SKM-1 treated with dmso at 0.1 percent for 144 hours (cell line): ENCODE results near the gene ESYT3.

ENCODE experiments used
- DNase-seq: peaks from one replicate; lab custom pipeline; 2025; ENCODE audit not compliant: unreplicated experiment; lab: John Stamatoyannopoulos, UW

ESYT3 gene, protein sequence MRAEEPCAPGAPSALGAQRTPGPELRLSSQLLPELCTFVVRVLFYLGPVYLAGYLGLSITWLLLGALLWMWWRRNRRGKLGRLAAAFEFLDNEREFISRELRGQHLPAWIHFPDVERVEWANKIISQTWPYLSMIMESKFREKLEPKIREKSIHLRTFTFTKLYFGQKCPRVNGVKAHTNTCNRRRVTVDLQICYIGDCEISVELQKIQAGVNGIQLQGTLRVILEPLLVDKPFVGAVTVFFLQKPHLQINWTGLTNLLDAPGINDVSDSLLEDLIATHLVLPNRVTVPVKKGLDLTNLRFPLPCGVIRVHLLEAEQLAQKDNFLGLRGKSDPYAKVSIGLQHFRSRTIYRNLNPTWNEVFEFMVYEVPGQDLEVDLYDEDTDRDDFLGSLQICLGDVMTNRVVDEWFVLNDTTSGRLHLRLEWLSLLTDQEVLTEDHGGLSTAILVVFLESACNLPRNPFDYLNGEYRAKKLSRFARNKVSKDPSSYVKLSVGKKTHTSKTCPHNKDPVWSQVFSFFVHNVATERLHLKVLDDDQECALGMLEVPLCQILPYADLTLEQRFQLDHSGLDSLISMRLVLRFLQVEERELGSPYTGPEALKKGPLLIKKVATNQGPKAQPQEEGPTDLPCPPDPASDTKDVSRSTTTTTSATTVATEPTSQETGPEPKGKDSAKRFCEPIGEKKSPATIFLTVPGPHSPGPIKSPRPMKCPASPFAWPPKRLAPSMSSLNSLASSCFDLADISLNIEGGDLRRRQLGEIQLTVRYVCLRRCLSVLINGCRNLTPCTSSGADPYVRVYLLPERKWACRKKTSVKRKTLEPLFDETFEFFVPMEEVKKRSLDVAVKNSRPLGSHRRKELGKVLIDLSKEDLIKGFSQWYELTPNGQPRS

DNA sequence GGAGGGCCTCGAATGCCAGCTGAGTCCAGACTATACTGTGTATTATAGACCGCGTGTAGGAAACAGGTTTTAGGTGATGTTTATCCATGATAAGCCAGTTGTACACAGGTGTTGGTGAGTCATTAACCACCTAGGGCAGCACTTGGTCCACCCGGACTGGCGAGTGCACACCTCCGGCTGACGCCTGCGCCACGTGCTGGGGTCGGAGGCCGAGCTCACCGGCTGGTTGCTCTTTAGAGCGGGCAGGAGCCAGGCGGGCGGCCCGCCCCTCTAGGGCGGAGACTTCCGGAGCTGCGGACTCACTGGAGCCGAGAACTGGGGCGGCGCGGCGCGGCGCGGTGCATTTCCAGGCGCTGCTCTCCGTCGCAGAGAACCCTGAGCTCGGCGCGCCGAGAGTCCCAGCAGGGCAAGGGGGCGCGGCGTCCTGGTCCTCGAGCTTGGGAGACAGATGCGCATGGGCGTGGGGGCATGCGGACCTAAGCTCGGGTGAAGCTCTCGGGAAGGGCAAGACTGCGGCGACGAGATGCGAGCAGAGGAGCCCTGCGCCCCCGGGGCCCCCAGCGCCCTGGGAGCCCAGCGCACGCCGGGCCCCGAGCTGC lies at the start of gene ESYT3:
Gene ESYT3 (plus strand): TSS at position 341 of the 599 bp plus-strand sequence. CDS start 183 bp downstream, at position 524.
- DNase-seq, result peak; percentile 36

DNA sequence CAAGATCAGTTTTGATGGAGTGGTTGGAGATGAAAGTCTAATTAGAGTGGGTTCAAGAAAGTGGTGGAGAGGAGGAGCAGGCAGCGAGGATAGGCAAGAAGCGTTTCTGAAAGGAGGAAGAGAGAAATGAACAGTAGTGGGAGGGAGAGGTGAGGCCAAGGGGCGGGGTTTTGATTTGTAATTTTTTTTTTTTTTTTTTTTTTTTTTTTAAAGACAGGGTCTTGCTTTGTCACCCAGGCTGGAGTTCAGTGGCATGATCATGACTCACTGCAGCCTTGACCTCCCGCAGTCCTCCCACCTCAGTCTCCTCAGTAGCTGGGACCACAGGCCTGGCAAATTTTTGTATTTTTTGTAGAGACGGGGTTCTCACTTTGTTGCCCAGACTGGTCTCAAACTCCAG lies 49.4 kb upstream of the ESYT3 start:
- no peak for DNase-seq

DNA sequence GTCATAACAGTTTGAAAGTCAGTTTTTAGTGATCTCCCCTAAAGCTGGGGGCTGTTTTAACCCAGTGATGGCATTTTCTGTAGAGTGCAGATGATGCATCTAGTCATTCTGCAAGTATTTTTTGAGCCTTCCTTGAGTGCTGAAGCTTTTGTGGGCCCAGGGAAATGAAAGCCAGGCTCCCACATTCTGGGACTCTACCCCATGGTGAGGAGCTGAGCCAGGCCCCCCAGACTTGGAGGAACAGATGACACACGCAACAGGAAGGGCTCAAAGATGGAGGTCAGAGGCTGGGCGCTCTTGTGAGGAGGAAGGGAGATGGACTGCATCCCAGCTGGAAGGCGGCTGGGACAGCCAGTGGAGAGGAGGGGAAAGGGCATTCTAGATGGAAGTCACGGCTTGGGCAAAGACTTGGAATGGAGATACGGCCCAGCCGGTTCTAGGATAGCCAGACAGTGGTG lies 45.2 kb upstream of the ESYT3 start:
- DNase-seq, result no peak

DNA sequence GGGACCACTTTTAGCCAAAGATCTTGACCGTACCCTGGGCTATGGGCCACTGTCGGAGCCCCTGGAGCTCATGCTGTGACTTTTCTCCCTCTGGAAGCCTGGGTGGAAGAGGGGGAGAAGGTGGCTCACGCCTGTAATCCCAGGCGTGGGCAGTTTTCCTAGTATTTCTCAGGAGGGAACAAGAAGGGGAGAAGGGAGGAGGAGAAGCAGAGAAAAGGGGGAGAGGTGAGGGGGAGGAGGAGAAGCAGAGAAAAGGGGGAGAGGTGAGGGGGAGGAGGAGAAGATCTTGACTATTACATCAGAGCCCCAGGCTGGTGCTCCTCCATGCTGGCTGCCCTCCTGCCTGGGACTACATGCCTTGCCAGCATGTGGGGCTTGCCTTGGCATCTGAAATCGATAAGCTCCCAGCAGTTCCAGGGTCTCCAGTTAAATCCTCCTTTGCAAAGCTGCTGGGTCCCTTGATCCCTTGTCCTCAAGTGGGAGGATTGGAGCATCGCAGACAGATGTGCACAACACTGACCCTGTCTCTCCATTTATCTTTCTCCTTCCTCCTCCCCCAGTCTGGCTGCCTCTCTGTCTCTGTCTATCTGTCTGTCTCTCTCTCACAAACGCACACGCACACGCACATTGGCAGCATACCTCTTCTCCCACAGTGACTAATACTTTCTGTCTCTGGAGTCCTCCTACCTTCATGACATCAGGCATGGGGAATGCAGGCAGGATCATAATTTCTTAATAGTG lies 44.4 kb upstream of the ESYT3 start:
- no peak for DNase-seq

DNA sequence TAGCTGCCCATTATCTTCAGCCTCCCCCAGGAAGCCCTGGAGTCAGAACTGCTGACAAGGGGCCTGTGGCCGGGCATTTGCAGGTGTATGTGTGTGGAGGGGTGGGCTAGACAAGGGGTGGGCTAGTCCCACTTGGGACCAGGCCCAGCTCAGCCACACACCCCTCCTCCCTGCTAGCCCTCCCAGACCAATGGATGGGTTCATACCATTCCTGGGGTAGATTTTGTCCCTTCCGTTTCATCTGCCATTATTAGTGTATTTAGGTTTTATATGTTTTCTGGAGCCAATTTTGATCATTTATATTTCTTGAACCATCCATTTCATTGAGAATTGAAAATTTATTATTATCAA lies 43.9 kb upstream of the ESYT3 start:
- no peak for DNase-seq

DNA sequence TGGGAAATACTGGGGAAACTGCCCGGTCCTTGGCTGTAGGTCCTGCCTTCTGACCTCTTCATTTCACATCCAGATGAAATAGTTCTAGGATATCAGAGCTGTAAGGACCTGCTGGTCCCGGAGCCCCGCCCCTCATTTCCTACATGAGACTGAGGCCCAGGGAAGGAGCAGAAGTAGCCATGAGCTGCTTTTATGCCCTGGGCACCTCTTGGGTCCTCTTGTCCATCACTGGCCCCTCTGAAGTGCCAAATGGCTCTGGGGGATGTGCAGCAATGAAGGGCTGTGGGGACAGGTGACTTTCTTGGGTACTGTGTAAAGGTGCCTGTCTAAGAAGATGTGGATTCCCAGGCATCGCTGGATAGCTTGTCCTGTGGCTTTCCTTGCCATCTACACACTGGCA lies 40.3 kb upstream of the ESYT3 start:
- no peak for DNase-seq

DNA sequence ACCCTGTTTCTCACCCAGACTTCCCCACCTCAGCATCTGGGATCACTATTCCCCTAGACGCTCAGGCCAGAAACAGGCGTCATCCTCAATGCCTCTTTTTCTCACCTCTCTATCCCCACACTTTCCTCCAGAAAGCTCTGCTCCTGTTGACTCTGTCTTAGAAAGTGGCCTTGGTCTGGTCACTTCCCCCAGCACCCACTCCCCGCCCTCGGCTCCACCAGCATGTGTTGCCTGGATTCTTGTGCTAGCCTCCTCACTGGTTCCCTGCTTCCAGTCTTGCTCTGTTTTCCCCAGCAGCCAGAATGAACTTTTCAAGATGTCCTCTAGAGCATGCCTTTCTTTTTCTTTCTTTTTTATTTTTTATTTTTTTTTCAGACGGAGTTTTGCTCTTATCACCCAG lies 39.7 kb upstream of the ESYT3 start:
- DNase-seq, result no peak

DNA sequence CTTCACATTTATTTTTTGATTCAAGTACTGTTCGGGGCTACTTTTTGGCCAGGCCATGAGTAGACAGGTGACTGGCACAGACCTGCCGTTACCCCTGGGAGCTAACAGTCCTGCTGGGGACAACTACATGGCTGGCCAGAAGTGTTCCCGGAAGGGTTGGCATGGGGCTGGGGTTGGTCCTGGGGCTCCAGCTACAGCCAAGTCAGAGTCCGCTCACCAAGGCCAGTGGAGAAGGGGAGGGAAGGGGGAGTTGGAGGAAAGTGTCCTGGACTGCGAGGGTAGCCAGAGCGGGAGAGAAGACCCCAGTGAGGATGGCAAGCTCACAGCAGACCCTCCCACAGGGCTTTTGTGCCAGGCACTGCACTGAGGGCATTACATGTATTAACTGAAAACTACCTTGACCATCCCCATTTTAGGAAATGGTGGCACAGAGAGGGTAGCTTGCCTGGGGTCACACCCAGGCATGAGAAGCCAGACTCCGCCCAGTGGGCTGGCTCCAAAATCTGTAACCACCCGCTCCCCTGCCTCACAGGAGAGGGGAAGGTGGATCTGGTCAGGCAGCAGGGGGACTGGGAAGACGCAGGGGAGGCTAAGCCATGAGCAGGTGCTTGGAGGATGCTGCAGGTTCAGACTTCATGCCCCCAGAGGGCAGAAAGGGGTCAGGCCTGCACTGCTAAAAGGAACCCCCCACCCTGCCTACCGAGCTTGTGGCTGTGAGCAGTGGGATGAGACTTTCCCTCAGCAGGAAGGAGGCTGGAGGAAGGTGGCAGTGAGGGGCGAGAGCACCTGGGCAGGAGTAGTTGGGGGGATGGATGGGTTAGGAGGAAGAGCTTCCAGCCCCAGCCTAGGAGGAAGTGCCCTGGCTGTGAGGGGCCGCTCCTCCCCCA lies 38.3 kb upstream of the ESYT3 start:
- DNase-seq, result no peak

DNA sequence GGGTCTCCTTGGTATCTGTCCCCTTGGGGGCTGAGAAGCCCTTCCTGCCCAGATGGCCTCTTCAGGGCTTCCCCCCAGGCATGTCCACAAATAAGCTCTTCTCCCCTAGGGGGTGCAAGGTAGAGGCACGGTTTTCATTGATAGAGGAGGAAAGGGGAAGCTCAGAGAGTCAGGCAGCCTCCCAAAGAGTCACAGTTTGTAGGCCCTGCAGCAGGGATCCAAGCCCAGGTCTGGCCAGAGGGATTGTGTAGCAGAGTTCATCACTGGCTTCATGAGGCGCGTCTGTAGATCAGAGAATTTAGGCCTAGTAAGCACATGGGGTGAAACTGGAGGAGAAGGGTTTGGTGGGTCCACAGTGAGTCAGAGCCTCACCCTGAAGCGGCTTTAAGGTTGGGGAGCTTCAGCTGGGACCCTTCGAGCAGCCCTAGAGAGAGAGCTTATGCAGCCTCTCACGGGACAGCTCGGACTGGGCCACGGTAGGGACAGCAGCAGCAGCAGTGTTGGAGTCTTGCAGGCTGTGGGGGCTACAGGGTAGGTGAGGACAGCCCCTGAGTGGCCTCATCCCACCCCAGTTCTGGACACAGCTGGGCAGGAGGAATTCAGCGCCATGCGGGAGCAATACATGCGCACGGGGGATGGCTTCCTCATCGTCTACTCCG lies 37.5 kb upstream of the ESYT3 start:
- peak; percentile 16 for DNase-seq

DNA sequence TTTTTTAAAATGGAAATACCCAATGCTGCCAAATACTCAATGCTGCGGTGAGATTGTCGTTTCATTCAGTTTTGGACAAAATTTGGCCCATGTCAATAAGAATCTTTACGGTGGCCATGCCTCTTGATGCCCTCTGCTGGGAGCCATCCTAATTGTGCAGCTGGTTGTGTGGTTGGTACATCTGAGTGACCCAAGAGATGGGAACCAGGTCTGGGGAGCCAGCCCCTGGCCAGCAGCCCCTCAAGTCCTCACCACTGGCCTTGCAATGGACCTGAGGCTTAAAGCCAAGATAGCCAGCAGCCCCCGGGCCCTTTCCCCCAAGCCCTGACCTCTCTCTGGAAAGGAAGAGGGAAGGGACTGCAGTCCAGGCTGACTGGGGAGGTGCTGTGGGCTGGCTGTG lies 36.4 kb upstream of the ESYT3 start:
- no peak for DNase-seq

DNA sequence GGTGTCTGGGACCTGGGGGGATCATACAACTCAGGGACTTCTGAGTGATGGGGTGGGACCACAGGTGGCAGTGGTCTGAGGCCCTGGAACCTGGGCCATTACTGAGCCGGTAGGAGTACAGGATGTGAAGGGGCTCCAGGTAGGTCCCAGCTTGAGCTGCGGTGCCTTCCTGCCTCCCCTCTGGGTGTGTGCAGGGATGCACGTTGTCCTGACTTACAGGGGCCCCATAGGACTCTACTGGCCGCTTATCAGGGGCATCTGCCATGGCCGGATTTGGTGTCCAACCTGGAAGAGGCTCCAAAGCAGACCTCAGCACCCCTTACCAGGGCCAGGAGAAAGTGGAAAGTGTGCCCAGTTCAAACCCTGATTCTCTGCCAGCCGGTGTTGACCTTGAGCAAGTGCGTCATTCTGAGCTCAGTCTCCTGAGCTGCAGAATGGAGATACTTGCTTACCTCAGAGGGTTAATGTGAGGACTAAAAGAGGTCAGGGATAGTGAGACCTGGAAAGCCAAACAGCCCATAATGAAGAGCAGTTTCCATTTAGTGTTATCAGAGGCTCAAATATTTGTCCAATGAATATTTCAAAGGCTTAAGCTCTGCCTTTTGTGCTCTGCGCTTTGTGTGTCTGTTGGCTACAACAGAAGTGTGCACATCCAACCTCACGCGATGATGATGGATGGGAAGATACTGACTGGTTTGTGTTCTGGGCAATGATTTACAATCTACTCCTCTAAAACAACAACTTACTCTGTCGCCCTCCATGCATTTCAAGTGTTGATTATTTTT lies 35.4 kb upstream of the ESYT3 start:
- DNase-seq, result no peak

DNA sequence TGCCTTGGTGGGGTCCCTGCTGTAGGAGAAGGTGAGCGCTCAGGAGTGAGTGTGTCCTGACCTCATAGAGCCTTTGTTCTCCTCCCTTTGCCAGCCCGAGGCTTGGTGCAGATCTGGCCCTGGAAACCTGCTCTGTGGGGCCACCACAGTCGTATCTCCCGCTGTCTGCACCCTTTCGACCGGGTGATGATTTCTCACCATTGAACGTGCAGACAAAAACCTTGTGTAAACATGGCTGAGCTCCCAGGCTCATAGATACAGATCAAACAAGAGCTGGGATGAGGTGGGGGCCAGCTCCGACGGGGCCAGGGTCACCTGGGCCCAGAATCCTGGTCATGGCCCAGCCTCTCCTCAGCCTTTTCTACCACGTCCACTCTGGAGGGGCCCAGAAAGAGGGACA lies 34.6 kb upstream of the ESYT3 start:
- DNase-seq, result no peak

DNA sequence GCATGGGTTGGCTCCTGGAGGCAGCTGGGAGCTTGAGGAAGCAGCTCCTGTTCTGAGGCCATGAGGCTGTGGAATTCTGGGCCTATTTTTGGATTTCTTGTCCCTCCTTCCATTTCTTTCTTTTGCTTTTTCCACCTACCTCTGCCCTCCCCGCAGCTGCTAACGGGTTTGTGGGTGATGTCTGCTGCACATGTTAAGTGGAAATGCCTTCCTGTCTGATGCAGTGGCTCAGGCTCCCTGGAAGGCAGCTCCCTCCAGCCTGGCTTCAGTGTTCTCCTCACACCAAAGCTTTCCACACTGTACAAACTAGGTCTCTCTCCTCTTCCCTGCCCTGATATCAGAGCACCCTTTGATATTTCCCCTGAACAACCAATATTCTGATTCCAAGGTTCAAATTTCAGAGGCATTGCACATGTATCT lies 33.8 kb upstream of the ESYT3 start:
- DNase-seq, result no peak

DNA sequence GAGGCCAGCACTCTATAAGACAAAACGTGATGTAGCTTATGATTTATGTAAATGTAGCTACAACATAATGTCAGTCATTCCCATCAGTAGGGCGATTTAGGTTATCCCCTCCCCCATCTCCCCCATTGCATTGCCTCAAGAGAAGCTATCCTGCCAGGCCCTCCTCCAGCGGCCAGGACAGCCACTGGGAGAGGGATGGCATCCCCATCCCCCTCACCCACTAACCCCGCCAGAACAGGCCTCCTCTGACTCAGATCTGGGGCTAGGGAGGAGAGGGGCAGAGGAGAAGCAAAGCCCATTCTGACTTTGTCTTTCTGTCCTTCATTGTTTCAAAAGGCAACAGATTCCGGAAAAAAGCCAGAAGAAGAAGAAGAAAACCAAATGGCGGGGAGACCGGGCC lies 32.6 kb upstream of the ESYT3 start:
- DNase-seq, result no peak

DNA sequence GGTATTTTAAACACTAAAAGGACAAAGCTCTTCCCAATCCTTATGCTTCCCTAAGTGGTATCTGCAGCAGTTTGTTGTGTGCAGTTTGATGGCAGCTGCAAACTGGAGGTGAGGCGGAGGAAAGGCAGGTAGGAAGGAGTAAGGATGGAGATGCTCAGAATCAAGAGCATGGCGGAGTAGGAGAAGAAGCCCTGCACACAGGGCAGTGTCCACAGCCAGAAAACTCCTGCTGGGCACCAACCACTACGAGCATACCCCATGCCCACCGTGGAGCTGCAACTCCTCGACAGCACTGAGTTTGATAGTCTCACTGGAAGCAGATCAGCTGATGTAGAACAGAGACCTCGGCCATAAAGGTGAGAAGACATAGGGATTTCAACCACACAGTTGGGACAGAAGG lies 30.3 kb upstream of the ESYT3 start:
- DNase-seq, result no peak

DNA sequence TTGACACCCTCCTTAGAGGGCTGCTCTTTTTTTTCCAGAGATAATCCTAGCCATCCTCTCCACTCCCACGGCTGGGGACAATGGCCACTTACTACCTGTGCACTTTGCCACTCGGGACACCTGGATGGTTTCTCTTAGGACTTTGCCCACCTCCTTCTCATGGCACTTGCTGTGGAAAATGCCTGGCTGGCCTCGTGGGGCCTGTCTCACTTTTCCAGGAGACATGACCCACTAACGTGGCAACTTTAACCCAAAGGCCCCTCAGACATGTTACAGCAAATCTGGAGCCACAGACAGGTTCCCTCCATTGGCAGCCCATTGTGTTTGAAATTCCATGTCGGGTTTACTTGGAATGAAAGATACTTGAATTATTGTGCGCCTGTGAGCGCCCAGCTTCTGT lies 29.4 kb upstream of the ESYT3 start:
- DNase-seq, result no peak

DNA sequence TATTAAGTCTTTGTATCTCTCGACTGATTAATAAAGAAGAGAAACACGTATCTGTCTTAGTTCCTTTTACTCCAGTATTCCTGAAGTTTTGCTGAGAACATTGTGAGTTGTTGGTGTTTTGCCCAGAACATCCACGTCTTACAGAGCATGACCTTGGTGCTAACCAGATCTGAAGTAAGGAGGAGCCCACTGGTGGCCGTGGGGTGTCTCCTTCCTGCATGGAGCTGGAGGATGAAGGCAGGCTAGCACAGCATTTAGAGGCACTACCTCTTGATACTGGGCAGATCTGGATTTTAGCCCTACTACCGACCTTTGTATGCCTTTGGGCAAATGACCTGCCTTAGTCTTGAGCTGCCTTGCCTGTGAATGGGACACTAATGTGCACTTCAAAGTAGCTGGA lies 28.9 kb upstream of the ESYT3 start:
- DNase-seq, result no peak

DNA sequence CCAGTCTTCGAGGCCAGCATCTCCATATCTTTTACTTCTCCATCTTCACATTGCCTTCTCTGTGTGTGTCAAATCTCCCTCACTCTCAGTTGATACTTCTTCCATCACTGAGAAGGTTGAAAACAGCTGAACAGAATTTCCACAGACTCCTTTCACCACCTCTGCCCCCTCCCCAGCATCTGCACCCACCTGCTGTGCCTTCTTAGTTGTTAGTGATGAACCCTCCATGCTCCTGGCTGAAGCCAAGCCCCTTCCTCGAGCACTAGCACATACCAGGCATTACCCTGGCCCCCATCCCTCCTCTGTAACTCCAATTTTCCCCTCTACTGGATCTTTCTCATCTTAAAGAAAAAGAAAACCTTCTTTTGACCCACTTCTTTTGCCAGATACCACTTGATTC lies 27.8 kb upstream of the ESYT3 start:
- DNase-seq, result no peak
